KOPT-K1 (cell line): ENCODE data around the gene YPEL4.

ENCODE experiments used
- H3K27ac ChIP-seq: fragments of 200-600 bp; sonication (generic); 2 replicates; pipeline ENCODE4 v1.5.1; 2016; ENCODE audit warnings: antibody characterized with exemption, mild to moderate bottlenecking, low read depth, low read length; ENCODE audit not compliant: poor library complexity, severe bottlenecking
- H3K36me3 ChIP-seq: fragments of 200-600 bp; sonication (generic); 2 replicates; pipeline ENCODE4 v1.5.1; 2017; ENCODE audit warnings: antibody characterized with exemption, mild to moderate bottlenecking, low read length, moderate library complexity; ENCODE audit not compliant: insufficient read depth
- H3K9me3 ChIP-seq: fragments of 200-600 bp; sonication (generic); 2 replicates; pipeline ENCODE4 v1.5.1; 2017; ENCODE audit warnings: antibody characterized with exemption, low read length, mild to moderate bottlenecking; ENCODE audit not compliant: insufficient read depth, poor library complexity, severe bottlenecking

The YPEL4 gene

DNA sequence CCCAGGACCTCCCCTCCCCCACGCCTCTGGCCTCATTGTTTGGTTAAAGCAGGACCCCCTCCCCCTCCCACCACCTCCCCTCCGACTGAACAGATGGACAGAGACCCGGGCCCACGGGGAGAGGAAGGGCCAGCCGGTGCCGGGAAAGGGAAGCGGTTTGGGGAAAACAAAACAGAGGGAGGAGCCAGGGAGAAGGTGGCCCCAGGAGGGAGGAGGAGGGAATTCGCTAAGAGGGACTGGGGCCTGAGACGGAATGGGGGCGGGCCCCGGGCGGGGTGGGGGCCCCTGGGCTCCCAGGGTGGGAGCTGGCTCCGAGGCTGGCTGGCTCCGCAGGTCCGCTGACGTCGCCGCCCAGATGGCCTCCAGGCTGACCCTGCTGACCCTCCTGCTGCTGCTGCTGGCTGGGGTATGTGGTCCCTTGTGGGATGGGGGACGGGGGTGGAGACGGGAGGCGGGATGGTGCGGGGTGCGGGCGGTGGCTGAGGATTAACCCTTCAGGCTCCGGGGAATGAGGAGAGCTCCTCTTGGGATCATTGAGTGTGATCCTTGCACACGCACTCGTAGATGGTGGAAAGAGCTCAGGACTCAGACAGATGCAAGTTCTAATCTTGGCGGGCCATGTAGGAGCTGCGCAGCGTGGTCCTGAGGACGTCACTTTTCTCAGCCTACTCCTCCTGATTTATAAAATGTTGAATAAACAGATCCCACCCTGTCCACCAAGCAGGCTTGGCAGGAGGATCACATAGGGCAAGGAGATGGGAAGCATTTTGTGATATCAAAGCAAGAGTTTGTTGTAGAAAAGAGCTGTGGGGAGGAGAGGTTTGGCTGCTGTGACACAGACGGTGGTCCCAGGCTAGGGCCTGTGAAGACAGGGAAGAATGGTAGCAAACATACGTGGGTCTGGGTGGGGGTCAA is 51.5 kb downstream of the YPEL4 start:
- no peaks in the 10 kb centered on the region for H3K36me3 ChIP-seq
- no peak overlapping the region for H3K27ac ChIP-seq
- no peaks in the 10 kb centered on the region for H3K9me3 ChIP-seq

DNA sequence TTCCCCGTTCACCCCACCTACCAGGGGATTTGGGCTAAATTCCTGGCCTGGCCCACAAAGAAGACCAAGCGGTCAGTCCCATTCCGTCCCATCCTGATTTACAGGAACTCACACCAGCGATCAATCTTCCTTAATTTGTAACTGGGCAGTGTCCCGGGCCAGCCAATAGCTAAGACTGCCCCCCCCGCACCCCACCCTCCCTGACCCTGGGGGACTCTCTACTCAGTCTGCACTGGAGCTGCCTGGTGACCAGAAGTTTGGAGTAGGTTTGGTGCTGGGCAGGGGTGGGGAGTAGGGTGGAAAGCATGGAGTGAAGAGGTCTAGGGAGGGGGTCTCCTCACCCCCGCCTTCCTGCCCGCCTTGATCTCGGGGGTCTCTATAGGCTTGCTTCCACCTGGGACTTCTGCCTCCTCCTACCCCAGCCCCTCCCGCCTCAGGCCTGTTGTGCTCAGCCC is 52.2 kb downstream of the YPEL4 start, which contains the start of gene SERPING1:
SERPING1 (plus strand) TSS at position 225 of the 455 bp plus-strand sequence. CDS start 586 bp downstream, outside the sequence.
- no peak within 1 kb of the TSS for H3K27ac ChIP-seq
- H3K9me3 ChIP-seq, result no peaks in the 10 kb centered on the region
- H3K36me3 ChIP-seq, result no peaks in the 10 kb centered on the region

DNA sequence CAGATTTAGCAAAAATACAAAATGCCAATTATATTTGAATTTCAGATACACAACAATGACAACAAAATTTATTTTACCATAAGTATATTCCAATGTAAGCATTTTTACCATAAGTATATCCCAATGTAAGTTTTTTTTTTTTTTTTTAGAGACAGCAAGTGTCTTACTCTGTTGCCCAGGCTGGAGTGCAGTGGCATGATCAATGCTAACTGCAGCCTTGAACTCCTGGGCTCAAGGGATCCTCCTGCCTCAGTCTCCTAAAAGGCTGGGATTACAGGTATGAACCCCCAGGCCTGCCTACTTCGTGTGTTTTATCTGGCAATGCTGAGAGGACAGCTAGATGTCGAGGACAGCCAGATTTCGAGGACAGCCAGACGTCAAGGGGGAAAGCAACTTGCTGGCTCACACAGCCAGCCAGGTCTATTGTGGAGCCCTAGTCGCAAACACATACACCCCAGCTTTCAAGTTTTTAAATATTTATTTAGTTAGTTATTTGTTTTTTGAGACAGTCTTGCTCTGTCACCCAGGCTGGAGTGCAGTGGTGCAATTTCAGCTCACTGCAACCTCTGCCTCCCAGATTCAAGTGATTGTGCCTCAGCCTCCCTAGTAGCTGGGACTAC is 53.3 kb downstream of the YPEL4 start:
- Histone ChIP-seq H3K27ac (no peak overlapping the region), H3K36me3 (no peaks in the 10 kb centered on the region), H3K9me3 (no peaks in the 10 kb centered on the region)
